CD4-positive, alpha-beta T cell treated with Interleukin-4 for 1 hour (primary cell): ENCODE data around the gene CNTN4.

Source experiments
- DNase-seq, 2 donors: peaks; one replicate each; pipeline ENCODE4 v3.0.0-alpha.2; 2020 to 2022

Gene CNTN4

DNA sequence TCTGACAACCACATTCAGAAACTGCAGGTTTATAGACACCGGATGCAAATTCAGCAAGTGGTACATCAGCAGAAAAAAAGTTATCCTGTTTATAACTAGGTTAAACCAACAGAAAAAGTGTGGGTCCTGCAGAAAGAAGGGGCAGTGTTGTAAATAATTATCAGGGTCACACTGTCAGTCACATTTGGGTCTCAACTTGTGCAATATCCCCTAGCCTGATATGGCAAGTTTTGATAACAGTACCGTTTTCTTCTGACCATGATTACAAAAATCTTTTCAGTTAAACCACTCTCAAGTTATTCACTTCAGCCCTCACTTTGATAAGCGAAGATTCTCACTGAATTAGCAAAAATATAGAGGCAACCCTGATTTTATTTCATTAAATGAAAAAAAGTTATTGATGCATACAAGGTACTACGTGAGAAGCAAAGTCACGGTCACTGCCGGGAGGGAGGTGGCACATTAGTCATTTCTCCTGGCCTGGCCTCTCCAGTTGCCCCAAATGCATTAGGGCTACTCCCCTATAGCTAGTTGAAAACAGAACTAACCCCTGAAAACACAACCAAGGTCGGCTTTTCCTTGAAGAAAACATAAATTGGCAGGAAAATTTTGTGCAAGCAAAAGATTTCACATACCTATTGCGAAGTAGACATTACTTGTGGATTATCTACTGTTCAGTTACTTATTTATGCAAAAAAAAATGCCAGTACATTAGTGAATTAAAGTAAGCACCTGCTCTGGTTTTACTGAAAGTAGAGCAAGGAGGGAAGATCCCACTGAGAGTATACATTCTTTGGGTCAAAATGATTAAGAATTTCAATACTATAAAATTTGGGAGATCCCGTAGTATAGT is 982.9 kb downstream of the CNTN4 start:
- no peak for DNase-seq

DNA sequence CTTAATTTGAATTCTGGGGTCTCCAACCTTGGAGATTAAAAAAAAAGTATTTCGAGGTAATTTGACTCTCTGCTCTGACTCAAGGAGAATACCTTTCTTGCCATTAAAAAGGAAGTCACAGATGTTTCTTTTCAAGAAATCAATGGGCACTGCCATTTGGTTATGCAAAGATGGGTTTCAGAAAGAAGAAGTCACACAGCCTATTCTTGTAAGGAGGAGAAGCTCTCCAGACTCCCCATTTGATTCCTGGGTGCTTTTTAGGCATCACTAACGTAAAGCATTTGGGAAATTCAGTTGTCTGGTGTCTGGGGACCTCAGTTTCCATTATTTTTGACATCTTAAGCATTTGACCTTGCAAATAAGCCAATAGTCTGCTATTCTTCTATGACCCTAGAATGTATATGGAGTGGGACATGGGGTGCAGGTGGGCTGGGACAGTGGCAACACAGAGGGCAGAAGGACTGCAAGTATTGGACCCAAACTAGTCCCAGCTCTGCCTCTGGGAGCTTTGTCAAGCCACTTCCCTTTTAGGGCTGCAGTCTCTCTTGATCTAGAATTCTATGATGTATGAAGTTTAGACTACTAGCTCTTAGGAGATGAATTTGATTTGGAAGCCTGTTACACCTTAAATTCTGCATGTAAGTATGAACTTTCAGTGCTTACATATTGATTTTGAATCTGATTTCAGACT is 983.7 kb downstream of the CNTN4 start:
- DNase-seq: no peak

DNA sequence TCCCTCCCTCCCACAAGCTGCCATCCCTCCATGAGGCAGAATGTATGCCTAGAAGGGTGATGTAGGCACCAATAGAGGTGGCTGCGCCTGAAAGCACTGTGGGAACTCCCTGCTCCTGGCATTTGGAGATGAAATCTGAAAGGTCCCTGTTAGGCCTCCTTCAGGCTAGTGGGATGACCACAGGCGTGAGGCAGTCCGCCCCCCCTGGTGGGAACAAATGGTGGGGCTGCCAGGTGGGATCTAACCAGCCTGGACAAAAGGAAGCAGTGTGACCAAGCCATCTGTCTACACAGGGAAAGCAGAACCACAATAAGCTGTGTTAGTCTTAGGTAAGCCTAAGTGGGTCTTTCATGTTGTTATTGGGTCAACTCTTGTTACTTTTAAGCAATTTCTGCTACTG is 986.2 kb downstream of the CNTN4 start:
- DNase-seq: no peak

DNA sequence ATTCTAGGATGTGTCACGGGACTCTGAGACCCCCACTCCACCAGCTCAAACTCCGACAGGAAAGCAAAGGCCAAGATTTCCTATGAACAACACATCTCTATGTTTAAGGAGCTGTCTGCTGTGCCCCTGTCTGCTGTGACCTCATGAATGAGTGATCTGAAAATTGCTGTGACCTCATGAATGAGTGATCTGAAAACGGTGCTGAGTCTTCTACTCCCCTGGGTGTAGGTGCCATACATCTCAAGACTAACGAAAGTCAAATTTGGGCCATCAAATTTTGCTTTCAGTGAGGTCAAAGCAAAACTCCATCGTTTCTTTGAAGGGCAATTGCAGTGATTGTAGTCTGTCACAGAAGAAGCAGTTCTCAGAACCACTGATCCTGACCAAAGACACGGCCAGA is 987.1 kb downstream of the CNTN4 start:
- no peak for DNase-seq

DNA sequence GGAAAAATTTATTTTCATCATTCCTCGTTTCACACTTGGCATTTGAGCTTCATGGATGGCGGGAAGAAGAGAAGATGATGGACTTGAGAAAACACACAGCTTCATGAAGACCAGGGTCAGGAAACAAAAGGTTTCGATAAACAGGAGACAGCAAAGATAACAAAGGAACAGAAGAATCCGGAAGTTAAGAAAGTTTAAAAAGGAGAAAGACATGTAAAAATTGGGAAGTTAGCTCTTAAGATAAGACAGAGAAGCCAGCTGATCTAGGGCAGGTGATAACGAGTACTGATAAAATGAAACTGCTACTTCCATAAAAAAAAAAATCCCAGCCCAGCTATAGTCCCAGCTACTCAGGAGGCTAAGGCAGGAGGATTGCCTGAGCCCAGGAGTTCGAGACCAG is 987.6 kb downstream of the CNTN4 start:
- no peak for DNase-seq

DNA sequence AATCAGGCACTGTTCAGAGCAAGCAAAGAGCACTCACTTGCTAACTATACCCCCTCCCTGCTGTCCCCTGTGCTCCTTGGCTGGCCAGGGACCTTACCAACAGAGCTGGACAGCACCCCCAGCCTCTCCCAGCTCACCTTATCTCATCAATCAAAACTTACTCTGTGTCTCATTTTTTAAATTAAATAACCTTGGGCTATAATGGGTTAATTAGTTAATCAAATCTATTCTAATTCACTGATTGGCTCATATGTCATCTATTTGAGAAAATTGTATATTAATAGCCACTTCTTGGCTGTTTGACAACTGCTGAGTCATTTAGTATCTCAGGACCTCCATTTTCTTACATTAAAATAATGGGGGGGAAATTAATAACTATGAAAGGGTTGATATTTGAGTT is 988.6 kb downstream of the CNTN4 start:
- no peak for DNase-seq

DNA sequence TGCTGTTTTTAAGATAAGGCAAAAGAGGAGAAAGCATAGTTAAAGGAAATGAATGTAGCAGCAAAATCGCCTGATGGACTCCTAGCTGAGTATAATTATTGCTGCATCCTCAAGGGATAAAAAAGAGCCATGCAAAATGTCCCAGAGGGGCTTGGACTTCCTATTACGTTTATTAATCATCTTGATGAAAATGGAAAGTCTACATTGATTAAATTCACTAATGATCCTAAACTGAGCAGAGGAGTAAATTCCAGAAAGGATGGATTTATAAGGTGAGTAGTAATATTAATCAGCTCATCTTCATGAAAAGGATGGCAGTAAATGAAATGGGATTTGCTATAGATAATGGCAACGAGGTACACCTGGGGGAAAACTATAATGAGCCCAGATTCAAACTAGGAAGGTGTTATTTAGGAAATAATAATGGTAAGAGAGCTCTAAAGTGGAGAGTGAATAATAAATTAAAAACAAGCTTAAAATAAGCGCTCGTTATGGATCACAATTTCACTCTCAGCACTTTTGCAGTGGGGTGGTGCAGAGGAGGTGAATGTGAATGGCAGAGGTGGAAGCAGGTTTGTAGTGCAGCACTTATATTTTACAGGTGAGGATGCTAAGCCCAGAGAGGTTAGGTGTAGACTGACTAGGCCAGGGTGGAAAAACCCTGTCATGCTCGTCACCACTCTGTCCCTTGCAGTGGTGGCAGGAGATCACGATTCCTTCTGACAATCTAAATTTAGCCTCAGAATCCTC is 989.2 kb downstream of the CNTN4 start:
- no peak for DNase-seq

DNA sequence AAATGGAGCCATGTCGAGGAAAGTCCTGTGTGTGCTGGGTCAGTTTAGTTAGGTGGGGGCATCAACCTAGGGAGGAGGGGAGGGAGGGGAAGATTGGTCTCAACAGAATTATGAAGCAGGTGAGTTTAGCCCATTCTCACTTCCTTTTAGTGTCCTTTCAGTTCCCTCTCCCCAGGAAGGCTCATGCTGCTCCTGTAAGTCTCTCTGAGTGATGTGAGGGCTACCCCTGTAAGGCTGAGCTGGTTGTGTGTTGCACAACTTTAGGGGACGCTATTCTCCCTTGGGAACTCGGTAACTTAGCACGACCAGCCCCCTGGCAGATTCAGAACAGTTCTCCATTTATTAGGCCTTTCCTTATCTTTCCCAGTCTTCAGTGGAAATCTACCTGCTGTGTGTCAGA is 990.4 kb downstream of the CNTN4 start:
- no peak for DNase-seq

DNA sequence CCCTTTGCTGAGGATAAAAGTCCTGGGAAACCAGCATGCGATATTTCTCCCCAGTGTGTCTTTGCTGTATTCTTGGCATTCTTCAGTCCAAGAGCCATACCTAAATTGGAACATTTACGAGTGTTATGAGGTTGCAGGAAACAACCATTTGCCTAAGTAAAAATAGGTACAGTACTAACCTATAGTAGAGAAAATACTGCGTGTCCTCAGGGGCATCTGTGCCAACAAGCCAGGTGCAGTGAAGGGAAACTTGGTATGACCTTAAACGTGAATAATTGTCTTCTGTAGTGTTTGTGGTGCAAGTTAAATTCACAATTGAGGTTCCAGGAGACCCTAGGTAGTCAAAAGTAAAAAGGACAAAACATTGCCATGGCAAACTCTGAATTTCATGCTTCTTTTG is 999.3 kb downstream of the CNTN4 start:
- DNase-seq: no peak

DNA sequence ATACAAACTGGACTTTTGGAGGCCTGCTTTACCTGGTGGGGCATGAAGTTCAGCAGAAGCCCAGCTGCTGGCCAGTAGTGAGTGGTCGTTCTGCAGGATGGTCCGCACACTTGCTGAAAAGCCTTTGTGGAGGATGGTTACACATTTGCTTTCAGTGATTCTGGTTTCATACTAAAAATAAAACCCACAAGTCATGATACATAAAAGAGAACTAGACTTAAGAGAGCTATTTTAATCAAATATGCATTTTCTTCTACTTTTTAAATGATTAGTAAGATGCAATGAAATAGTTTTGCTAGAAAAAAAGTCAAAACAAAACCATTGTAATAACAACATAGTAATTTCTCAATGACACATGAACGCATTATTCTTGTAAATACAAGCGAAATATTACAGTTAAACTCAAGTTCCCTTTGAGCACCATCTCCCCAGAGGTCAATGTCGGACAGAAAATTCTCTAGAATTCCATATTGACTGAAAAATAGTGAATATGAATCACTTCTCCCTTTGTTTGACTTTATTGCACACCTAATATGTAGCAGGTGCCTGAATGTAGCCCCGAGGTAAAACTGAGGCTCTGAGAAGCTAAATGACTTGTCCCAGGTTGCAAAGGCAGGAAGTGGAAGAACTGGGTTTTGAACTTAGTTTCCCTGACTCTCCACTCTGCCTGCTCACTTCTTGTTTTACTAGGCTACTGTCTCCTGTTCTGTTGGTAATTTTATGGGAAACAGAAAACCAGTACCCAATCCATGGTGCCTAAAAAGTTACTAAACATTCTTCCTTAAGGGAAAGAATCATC is 1003.2 kb downstream of the CNTN4 start:
- DNase-seq: no peak

DNA sequence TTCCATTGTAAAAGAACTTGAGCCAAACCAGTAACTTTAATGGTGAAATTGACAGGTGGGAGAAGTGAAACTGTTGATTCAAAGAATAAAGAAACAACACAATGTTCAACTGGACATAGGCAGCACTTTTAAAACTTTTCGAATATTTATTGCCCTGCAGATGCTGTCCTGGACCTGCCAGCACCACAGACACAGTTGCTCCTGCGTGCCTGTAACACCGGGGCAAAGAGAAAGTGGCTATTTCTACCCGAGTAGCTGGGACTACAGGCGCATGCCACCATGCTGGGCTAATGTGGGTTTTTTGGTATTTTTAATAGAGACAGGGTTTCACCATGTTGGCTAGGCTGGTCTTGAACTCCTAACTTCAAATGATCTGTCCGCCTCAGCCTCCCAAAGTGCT is 1004.1 kb downstream of the CNTN4 start:
- DNase-seq: no peak

DNA sequence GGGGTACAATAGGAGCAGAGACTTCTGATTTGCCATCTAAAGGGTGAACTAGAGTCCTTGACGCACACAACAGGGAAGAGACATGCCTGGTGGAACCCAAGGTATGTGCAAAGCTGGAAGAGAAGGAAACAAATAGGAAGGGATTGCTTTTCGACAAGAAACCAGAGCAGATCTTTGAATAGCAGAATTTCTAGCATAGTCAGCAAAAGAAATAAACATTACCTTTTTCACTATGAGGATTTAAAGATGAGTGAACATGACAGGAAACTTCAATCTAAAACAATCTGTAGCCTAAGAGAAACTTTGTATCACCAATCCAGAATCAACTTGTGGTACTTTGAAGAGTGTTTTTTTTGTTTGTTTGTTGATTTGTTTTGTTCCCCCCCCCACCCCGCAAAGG is 1006.6 kb downstream of the CNTN4 start:
- DNase-seq: no peak

DNA sequence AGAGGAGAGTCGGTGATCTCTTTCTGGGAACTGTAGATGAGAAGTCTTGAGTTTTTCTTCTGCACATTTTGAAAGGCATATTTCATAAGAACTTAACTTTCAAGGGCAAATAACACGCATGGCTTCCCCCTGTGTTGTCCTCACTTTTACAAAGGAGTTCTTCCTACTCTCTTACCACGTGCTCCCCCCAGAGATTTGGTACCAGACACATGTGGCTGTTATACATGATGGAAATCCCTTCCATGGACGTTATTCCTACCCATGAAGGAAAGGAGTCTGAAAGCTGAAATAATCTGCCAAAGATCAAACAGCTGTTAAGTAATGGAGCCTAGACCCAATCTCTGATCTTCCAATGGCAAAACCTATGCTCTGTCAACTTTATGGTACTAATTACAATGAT is 1007.1 kb downstream of the CNTN4 start:
- no peak for DNase-seq

DNA sequence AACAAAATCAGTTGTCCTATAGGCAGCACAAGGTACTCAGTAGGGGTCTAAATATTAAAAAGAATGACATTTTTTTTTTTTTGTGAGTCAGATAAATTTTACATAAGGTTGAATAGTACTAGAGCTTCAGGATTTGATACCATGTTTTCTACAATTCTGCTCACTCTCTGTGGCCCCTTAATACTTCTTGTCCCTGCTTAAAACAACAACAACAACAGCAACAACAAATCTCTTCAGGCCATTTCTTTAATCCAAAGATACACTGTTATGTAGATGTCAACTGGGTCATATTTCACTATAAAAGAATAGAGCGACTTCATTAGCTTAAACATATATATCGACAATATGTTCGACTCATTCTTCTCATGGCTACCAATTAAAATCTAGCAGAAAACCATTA is 1008.5 kb downstream of the CNTN4 start:
- no peak for DNase-seq
